ENCODE results near the gene MAP2.

DNA sequence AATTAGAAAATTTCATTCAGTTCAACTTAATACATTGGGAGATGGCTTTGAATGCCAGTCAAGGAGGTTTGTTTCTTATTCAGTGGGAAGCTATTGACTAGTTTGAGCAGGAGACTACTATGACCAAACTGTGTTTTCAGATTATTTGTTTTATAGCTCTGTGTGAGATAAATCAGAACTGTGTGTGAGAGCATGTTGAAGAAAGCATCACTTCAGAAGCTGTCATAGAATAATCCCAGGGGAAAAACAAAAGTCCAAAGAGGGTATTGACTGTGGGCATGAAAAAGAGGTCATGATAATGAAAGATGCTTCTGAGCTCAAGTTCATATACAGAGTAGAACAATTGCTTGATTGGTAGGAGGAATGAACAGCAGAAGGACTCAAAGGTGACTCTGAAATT is 160.6 kb downstream of the MAP2 start:
- TF ChIP-seq, protein P1, sequence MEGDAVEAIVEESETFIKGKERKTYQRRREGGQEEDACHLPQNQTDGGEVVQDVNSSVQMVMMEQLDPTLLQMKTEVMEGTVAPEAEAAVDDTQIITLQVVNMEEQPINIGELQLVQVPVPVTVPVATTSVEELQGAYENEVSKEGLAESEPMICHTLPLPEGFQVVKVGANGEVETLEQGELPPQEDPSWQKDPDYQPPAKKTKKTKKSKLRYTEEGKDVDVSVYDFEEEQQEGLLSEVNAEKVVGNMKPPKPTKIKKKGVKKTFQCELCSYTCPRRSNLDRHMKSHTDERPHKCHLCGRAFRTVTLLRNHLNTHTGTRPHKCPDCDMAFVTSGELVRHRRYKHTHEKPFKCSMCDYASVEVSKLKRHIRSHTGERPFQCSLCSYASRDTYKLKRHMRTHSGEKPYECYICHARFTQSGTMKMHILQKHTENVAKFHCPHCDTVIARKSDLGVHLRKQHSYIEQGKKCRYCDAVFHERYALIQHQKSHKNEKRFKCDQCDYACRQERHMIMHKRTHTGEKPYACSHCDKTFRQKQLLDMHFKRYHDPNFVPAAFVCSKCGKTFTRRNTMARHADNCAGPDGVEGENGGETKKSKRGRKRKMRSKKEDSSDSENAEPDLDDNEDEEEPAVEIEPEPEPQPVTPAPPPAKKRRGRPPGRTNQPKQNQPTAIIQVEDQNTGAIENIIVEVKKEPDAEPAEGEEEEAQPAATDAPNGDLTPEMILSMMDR (IDR thresholded peaks at IDR 0.05), result no peak
- TF ChIP-seq EP300 (IDR thresholded peaks at IDR 0.05), result no peak
- TF ChIP-seq POLR2A (IDR thresholded peaks at IDR 0.05), result no peak
